ENCODE results near the gene MAPT. TPM values are rescaled to one million over a fixed set of nuclear protein-coding genes. Genes with fewer than 3 reads are reported as not detected.

MAPT gene
- total RNA-seq, 1 experiment from 2014 or later: 1.6 TPM

- CTCF ChIA-PET: interaction anchor here (0.6 to 1.8 kb wide), 15 partner anchors 8 to 403 kb away, joined by 3 to 41 read pairs (median 4); partner anchors contain the start of gene KANSL1
- Mint-ChIP-seq H3K4me3 (ENCODE audit: low read depth, unreplicated experiment) (no peak overlapping the region), H3K27ac (ENCODE audit: unreplicated experiment) (peak overlapping the region; percentile 11), H3K9me3 (ENCODE audit: low read depth, unreplicated experiment) (no peaks in the 10 kb centered on the region), H3K4me1 (ENCODE audit: low read depth, unreplicated experiment) (peaks cover 17% of the 10 kb centered on the region), H3K27me3 (ENCODE audit: unreplicated experiment) (no peaks in the 10 kb centered on the region), H3K36me3 (ENCODE audit: insufficient read depth, unreplicated experiment) (peaks cover 83% of the 10 kb centered on the region)
- TF ChIP-seq CTCF (IDR thresholded peaks at IDR 0.05; ENCODE audit: unreplicated experiment): no peak
- DNase-seq: no peak
- no TSS peak for BruUV-seq (replicated peaks)
- intact Hi-C loops (cut with micrococcal nuclease; ENCODE audit: unreplicated experiment): loop anchor here (1.0 to 5.0 kb wide), 3 partner anchors 41 to 169 kb away; no protein-coding TSS in a partner anchor
Observed at GRCh38 chr17:46043606-46044005, 149.3 kb downstream of the MAPT start.

- intact Hi-C loops (cut with micrococcal nuclease; ENCODE audit: unreplicated experiment): loop anchor here (1.0 to 5.0 kb wide), 3 partner anchors 42 to 168 kb away; no protein-coding TSS in a partner anchor
- CTCF ChIA-PET: interaction anchor here (0.6 to 1.8 kb wide), 18 partner anchors 8 to 404 kb away, joined by 3 to 41 read pairs (median 4); partner anchors contain the start of gene KANSL1
- DNase-seq: peak; percentile 83
- peak overlapping the region; percentile 11 for H3K27ac Mint-ChIP-seq (ENCODE audit: unreplicated experiment)
- no TSS peak for BruUV-seq (replicated peaks)
- no peaks in the 10 kb centered on the region for H3K27me3 Mint-ChIP-seq (ENCODE audit: unreplicated experiment)
- H3K36me3 Mint-ChIP-seq (ENCODE audit: insufficient read depth, unreplicated experiment): peaks cover 82% of the 10 kb centered on the region
- peak; percentile 93 for TF ChIP-seq CTCF (IDR thresholded peaks at IDR 0.05; ENCODE audit: unreplicated experiment)
- H3K4me1 Mint-ChIP-seq (ENCODE audit: low read depth, unreplicated experiment): peaks cover 17% of the 10 kb centered on the region
- no peaks in the 10 kb centered on the region for H3K9me3 Mint-ChIP-seq (ENCODE audit: low read depth, unreplicated experiment)
- H3K4me3 Mint-ChIP-seq (ENCODE audit: low read depth, unreplicated experiment): no peak overlapping the region
Observed at GRCh38 chr17:46044286-46044928, 150.1 kb downstream of the MAPT start.

- Mint-ChIP-seq H3K27ac (ENCODE audit: unreplicated experiment) (peak overlapping the region; percentile 11), H3K4me1 (ENCODE audit: low read depth, unreplicated experiment) (peaks cover 17% of the 10 kb centered on the region), H3K4me3 (ENCODE audit: low read depth, unreplicated experiment) (no peak overlapping the region), H3K36me3 (ENCODE audit: insufficient read depth, unreplicated experiment) (peaks cover 82% of the 10 kb centered on the region), H3K9me3 (ENCODE audit: low read depth, unreplicated experiment) (no peaks in the 10 kb centered on the region), H3K27me3 (ENCODE audit: unreplicated experiment) (no peaks in the 10 kb centered on the region)
- no peak for TF ChIP-seq CTCF (IDR thresholded peaks at IDR 0.05; ENCODE audit: unreplicated experiment)
- no TSS peak for BruUV-seq (replicated peaks)
- intact Hi-C loops (cut with micrococcal nuclease; ENCODE audit: unreplicated experiment): loop anchor here (1.0 to 5.0 kb wide), 3 partner anchors 43 to 167 kb away; no protein-coding TSS in a partner anchor
- CTCF ChIA-PET: interaction anchor here (0.7 to 1.8 kb wide), 14 partner anchors 9 to 405 kb away, joined by 3 to 41 read pairs (median 4); partner anchors contain the start of gene KANSL1
- no peak for DNase-seq
Observed at GRCh38 chr17:46044989-46045388, 150.6 kb downstream of the MAPT start.

DNA sequence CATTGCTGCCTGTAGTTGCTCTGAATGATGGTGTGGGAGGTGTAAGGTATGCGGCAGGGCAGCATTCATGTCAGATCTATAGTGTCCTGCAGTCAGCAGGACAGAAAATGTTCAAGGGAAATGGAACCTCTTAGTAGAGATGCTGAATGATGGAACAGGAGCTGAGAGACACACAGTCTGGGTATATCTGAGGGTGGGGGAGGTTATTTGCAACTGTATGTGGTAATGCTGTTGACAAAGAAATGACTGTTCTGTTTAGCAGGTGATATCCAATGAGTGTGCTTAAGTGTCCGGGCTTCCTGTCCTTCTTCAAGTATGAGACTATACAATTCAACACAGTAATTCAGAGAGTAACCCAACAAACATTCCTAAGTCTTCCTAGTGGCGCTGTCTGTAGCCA is 151.3 kb downstream of the MAPT start:
- no peaks in the 10 kb centered on the region for H3K9me3 Mint-ChIP-seq (ENCODE audit: low read depth, unreplicated experiment)

More for the DNA sequence above, 151.3 kb downstream of the MAPT start:
- Mint-ChIP-seq H3K4me1 (ENCODE audit: low read depth, unreplicated experiment) (peaks cover 17% of the 10 kb centered on the region), H3K36me3 (ENCODE audit: insufficient read depth, unreplicated experiment) (peaks cover 82% of the 10 kb centered on the region), H3K27me3 (ENCODE audit: unreplicated experiment) (no peaks in the 10 kb centered on the region), H3K27ac (ENCODE audit: unreplicated experiment) (no peak overlapping the region), H3K4me3 (ENCODE audit: low read depth, unreplicated experiment) (no peak overlapping the region)
- no TSS peak for BruUV-seq (replicated peaks)
- CTCF ChIA-PET: interaction anchor here (0.6 kb wide), 2 partner anchors 112 to 1011 kb away, joined by 3 read pairs; no protein-coding TSS in a partner anchor
- intact Hi-C loops (cut with micrococcal nuclease; ENCODE audit: unreplicated experiment): no loop called here
- DNase-seq: no peak
- TF ChIP-seq CTCF (IDR thresholded peaks at IDR 0.05; ENCODE audit: unreplicated experiment): no peak

Data from Calu3 (cell line).